Measurements from ENCODE around the gene CBX6.

CBX6 gene

GRCh38 chr22:38873469-38874411 is 1.7 kb upstream of the CBX6 start:
- peak; percentile 56 for DNase-seq

- DNase-seq, result peak; percentile 22
These were observed 824 bp upstream of the CBX6 start for GRCh38 chr22:38872831-38873248.

GRCh38 chr22:38871360-38872171 is 450 bp downstream of the CBX6 start:
- peak; percentile 21 for DNase-seq

- no peak for DNase-seq
These were observed 1.1 kb downstream of the CBX6 start for GRCh38 chr22:38870791-38871359.

- peak; percentile 86 for DNase-seq
These were observed 1.7 kb downstream of the CBX6 start for GRCh38 chr22:38870312-38870741.

GRCh38 chr22:38869663-38870062 is 2.4 kb downstream of the CBX6 start:
- no peak for DNase-seq

- peak; percentile 81 for DNase-seq
These were observed 3.1 kb downstream of the CBX6 start for GRCh38 chr22:38868886-38869381.

GRCh38 chr22:38868286-38868721 is 3.7 kb downstream of the CBX6 start:
- no peak for DNase-seq

- no peak for DNase-seq
These were observed 4.3 kb downstream of the CBX6 start for GRCh38 chr22:38867471-38868285.

GRCh38 chr22:38867124-38867455 is 4.9 kb downstream of the CBX6 start:
- no peak for DNase-seq

GRCh38 chr22:38866399-38867123 is 5.5 kb downstream of the CBX6 start:
- DNase-seq, result no peak

GRCh38 chr22:38866024-38866398 is 6.0 kb downstream of the CBX6 start:
- no peak for DNase-seq

GRCh38 chr22:38865201-38866023 is 6.6 kb downstream of the CBX6 start:
- DNase-seq, result no peak

GRCh38 chr22:38864361-38865191 is 7.4 kb downstream of the CBX6 start:
- DNase-seq, result no peak

GRCh38 chr22:38863531-38864131 is 8.4 kb downstream of the CBX6 start:
- DNase-seq, result no peak

- no peak for DNase-seq
These were observed 9.4 kb downstream of the CBX6 start for GRCh38 chr22:38862375-38863329.

GRCh38 chr22:38861927-38862326 is 10.1 kb downstream of the CBX6 start:
- DNase-seq, result no peak
